HG02840 (cell line): ENCODE results near the gene CASZ1.

Experiments
- ATAC-seq: cut with Tn5 transposase; IDR thresholded peaks from one replicate; pipeline ENCODE4 v1.9.1; 2021; ENCODE audit warnings: mild to moderate bottlenecking, moderate library complexity, moderate number of reproducible peaks; ENCODE audit not compliant: unreplicated experiment, low FRiP score

The CASZ1 gene

DNA sequence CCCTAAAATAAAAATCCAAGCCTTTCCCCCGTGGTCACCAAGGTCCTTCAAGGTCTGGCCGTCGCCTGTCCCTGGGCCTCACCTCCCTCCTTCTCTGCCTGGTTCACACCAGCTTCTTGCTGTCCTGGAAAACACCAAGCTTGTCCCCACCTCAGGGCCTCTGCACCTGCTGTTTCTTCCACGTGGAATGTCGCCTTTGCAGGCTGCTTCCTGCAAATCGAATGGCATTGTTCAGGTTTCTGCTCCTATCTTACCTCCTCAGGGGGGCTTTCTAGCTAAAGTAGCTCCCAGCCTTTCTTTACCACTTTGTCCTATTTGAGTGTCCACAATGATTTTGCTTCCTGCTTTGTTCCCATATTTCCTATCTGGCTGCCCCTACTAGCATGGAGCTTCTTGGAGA, 3.3 kb upstream of the CASZ1 start:
- no peak for ATAC-seq

DNA sequence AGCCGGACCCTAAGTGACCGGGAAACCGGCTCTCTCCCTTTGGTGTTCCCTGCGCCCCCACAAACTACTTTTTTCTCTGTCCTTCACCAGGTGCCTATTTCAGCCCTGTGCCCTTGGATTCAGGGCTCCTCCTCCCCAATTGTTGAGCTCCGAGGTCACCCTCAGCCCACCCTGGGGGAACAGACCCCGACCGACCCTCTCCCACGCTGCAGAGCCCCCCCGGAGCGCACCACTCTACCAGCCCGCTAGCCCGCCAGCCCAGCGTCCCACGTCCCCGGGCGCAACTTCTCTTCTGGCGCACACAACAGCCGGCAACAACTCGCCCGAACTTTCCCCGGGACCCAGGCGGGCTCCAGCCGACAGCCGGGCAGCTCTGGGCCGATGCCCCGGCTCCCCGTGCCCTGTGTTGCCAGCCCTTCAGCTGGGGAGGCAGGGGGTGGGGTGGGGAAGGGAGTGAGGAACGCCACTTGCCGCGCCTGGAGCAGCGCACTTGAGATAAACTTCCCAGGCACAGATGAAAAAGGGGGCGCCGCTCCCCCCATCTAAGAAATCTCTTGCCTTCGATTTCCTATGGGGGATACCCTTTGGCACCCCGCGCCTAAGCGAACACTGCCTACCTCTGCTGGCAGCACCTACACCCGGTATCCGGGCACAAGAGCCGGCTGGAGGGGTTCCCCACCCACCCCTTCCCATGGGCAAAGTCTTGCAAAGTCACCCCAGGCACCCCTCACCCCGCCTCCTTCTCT, 997 bp downstream of the CASZ1 start:
- no peak for ATAC-seq

DNA sequence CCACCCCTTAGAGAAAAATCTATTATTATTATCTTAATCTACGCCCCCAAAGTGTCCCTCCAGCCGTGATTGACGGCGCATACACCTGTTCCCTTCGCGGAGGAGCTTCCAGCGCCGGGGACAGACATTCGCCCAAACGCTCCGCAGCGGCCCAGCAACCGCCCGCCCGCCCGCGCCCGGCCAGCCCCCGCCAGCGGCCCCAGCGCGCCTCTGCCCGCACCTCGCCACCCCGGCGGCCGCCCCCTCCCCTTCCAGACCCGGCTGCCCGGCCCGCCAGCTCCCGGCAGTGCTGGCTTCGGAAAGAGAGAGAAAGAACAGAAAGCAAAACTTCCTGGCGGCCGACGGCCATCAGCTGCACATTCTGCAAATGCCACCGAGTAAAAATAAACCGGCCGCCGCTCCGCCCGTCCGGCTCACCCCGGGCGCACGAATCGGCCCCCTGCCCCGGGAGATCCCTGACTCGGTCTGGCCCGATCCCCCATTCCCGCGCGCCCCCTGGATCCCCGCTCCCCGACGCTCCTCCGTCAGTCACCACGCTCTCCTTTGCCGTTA, 1.6 kb downstream of the CASZ1 start:
- no peak for ATAC-seq

DNA sequence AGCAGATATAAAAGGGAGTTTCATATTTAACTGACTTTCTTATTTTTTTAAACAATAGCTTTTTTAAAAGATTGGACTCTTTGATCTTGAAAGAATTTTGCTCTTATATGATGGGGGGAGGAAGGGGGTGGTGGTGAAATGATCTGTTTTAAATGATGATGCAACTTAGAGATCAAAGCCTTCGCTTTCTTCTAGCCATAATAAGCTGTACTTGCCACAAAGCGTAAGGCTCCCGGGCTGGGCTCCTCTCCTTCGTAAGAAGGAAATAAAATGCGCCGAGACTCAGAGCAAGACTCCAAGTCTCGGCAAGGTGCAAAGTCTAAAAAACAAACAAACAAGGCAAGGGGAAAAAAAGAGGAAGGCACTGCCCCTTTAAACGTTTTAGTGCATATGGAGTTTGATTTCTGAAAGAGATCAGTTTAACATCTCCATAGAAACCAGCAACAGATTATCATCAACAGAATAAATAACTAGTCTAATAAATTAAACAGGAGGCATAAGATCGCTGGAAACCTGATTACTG, 3.3 kb downstream of the CASZ1 start:
- no peak for ATAC-seq

DNA sequence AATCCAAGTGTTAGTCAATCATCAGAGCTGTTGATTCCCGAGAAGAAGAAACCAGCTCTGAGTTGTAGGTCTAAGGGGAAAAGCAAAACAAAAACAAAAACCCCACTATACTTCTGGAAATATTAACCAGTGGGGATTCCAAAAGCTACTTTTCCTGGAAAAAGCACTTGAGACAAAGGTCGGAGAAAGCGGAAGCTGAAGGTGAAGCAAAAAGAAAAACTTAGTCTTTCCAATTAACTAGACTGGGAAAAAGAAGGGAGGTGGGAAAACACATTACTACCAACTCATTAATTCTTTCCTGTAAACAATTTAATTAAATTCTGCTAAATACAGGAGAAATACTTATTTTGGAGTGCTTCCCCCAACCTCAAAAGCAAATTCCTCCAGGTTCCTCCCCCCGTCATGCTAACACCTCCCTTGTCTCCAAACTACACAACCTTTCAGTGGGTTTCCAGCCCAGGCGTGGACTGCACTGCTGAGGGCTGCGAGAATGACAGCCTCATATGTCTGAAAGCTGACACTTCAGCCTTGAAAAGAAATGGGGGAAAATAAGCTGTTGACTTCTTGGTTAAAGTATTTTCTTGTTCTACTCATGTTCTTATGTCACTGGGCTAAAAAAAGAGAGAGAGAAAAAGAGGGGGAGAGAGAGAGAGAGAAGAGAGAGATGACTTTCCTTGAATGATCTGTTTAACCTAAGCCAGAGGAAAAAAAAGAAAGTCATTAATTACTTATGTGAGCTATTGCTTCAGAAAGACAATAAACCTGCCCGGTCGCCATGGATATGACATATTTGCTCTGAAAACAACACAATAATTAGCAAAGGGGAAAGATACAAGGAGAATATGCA, 5.1 kb downstream of the CASZ1 start:
- no peak for ATAC-seq

DNA sequence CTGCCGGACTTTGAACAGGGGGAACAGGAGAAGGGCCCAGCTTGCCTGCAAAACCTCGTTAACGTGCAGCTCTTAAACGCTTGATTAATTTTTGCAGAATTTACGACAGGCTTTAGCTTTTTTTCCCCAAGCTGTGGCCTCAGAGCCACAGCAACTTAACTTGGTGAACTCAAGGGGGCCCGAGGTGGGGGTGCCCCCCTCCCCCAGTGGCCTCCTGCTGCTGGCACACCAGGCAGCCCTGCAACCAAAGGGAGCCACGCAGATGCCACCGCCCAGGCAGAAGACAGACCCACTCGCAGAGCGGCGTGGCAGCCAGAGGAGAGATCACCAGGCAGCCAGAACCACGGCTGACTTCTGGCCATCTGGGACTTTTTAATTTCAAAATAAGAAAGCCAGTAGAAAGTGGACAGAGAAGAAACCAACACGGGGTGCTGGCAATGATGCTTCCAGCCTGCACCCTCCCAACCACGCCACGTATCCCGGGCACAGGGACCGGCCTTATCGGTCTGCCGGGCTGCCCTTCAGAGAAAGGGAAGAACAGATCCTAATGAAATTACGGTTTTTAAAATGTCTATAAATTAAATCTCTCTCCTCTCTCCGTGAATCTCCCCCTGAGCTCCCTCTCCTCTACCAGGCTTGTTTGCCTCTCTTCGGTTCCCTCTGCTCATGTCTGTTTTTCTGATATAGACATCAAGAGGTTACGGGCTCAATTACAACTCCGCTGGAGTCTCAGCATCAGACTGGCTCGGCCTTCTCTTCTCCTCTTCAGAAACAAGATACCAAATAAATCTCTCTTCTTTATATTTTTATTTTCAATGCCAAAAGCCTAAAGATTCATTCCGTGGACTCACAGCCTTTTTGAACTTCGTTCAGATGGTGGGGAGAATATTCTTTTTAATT, 6.4 kb downstream of the CASZ1 start:
- no peak for ATAC-seq

DNA sequence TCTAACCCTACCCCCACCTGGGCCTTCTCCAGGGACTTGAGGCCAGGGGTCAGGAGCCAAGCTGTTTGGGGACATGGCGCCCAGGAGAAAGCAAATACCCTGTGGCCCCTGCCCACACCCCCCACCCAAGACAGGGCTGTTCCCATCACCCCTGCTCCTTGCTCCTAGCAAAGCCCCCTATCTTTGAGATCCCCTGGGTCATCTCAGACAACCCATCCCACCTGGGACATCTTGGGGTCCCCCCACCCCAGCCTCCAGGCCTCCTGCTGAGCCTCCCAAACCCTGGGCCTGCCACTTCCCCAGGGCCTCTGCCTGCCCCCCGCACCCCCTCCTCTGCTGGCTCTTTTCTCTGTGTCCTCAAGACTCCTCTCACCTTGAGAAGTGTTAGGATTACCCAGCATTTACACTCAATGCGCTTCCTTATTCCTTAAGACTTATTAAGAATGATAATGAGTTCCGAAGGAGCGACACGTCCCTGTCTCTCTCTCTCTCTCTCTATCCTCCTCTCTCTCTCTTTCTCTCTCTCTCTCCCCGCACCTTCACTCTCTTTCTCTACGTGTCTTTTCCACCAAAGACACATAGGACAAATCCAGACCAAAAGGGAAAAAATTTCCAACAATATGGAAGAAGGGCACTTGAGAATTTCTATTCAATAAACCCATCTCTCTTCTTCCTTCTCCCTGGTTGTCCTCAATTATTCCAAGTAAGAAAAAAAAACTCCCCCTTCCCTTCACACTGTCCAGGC, 7.2 kb downstream of the CASZ1 start:
- no peak for ATAC-seq

DNA sequence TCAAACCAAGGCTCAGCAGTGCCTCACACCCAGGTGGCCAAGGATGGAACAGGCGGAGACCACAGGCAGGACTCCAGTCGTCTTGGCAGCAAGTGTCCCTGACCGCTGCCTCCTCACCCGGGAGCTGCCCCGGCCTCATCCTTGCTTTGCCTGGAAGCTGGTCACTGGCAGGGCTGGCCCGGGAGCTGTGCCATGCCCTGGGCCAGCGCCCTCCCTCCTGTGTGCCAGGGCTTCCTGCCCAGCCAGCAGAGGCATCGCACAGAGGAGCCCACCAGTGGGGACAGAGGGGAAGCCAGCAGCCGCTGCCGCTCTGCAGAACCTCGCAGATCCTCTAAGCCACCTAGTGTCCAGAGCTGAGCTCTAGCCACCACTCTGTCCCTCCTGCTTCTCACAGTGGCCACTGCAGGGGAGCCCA, 7.8 kb downstream of the CASZ1 start:
- no peak for ATAC-seq

DNA sequence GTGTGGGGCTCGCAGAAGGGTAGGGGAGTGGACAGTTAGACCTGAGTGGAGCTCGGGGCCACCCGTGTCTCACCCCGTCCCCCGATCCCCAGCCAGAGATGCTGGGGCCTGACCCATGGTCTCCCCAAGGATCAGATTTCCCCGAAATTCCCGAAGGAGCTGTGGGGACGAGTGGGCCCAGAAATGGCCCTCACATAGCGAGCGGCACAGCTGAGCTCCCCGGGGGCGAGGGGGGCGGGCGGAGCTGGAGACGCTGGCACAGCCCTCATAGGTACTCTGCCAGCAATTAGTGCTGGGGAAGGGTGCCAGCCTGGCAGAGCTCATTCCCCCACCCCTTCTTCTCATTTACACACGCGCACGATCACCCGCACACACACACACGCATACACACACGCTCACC, 9.2 kb downstream of the CASZ1 start:
- ATAC-seq = no peak

DNA sequence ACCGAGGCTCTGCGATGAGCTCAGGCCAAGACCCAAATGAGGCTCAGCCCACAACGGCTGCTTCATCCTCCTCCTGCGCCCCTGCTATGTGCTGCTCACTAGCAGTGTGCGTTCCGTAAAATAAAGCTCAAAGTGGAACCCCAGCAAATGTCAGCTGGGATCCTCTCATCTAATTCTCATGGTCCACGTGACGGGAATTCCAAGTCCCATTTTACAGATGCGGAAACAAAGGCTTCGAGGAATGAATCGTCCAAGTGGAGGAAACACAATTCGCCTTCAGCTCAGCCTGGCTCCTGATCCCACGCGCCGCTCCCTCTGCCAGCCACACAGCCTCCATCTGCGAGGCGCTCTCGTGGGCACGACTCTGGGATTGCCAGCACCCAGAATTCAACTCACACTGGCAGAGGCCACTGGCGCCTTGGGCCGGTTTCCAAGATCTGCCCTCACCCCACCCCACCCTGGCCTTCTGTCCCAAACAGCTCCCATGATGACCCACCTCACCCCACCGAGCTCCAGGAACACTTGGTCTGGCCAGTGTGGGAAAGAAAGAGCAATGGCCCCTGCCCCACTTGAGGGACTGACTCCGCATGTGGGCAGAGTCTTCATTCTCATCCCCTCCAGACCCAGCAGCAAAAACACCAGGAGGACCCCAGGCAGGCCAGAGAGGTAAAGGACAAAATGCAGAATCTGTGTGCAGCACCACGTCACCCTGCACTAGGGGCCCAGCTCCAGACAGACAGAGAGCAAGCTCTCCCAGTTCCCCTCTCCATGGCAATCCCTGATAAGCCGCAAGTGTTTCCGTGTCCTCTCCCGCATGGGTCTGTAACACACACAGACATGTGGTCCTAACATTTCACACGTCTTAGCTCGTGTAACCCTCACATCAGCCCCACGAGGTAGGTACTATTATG, 10.5 kb downstream of the CASZ1 start:
- no peak for ATAC-seq

DNA sequence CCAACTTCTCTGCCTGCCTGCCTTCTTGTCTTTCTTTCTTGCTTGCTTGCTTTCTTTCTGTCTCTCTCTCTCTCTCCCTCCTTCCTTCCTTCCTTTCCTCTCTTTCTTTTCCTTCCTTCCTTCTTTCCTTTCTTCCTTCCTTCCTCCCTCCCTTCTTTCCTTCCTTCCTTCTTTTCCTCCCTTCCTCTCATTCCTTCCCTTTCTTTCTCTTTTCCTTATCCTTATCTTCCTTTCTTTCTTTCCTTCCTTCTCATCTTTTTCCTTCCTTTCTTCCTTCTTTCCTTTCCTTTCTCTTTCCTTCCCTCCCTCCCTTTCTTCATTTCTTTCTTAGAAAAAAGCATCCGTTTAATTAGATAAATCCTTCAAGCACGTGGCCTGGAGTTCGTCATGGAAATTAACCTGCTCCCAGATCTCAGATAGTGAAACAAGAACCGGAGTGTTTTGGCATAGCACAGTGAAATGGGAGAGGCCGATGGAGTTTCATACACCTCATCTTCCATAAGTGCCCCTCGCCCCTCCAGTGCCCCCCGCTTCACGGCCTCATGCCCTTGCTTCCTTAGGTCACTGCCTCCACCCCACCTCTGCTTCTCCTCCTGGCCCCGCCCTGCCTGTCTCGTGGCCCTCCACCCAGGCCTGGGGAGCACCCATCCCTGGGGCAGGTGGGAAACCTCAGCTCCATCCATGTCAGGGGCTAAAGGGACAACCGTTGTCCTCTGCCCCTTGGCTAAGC, 11.3 kb downstream of the CASZ1 start:
- ATAC-seq = no peak

DNA sequence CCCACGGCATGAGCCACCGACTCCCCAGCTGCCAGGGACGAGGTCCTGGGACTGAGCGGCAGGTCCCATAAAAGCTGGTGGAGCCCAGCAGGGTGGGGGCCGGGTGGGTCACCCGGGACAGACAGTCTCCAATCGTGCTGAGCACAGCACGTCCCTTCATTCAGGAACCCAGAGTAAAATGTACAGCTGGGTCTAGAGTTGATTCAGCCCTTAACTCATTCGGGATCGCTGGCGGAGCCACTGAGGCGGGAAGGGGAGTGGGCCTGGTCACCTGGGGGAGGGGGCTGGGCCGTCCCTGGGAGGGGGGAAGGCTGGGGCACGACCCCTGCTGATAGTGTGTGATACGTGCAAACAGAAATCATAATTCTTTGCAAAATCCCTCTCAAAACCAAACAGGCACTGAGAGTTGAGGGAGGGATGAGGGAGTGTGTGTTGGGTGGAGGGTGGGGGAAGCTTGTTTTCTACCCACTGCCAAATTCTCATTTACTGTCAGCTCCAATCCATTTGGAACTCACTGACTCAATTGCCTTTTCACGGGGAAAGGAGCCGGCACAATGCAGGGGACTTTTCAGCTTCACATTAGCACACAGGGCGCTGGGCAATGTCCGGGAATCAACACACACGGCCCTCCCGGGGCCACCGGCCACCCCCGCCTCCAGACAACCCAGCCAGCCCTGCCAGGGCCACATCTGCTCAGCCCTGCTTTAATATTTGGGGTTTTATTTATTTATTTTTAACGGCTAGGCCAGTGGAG, 13.8 kb downstream of the CASZ1 start:
- ATAC-seq = no peak

DNA sequence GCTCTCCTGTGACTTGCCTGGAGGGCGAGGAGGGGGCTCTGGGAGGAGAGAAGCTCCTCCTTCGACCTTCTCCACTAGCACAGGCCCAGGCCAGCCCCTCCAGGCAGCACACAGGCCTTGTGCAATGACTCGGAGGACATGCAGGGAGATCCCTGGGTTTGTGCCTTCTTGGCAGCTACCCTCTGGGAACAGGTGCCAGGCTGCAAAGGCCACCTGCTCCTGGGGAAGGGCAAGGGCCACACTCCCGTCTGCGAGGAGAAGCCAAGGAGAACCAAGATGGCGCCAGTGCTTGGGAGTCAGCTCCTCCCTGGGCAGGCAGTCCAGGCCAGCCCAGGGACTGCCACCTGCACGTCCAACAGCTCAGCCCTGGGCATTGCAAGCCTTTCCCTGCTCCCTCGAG, 15.3 kb downstream of the CASZ1 start:
- ATAC-seq = no peak

DNA sequence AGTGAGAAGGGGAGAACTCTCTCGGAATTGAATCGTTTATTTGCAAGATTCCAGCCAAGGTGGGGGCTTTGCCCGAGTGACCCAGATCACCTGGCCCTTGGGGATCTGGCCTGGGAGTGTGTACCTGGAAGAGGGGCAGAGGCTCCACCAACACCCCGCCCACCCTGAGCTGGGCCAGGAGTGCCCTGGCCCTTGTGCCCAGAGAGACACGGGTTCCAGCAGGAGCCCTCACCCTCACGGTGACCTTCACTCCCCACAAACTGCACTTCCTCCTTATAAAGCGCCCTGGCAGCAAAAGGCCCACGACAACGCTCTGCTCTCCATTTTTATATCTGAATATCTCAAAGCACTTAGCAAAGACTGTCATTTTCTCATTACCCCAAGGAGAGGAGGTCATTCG, 16.6 kb downstream of the CASZ1 start:
- no peak for ATAC-seq

DNA sequence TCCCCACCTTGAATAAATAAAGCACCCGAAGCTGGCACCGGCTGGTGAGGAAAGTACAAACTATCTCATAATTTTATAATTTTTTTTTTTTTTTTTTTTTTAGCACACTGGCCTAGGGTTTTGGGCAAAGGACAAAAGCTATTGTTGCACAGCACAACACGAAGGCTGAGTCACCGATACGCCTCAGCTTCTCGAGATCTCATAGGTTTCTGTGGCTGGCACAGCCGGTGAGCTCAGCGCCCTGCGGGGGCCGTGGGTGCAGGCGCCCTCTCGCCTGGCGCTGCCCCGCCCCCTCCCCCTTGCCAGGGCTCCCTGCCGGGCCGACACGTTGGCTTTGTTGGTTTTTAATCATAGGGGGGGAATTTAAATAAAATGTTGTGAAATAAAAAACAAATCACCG, 17.2 kb downstream of the CASZ1 start:
- no peak for ATAC-seq

DNA sequence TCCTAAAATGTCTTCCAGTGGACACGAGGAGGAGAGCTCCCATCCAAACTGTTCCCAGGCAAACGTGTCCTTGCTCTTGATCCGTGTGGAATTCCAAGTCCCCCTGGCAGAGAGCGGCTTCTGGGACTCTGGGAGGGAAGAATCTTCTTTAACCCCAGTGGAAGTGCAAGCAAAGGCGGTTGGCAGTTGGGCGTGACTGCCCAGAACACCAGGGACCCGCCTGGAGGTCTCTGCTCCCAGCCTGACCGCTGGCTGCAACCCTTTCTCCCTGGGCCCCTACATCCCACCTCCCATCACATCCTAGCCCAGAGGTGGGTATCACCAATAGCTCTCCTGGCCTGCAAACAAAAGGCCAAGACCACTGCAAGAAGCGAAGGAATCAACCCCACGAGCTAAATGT, 17.8 kb downstream of the CASZ1 start:
- ATAC-seq = no peak
